ENCODE data around the gene PACS1.

DNA sequence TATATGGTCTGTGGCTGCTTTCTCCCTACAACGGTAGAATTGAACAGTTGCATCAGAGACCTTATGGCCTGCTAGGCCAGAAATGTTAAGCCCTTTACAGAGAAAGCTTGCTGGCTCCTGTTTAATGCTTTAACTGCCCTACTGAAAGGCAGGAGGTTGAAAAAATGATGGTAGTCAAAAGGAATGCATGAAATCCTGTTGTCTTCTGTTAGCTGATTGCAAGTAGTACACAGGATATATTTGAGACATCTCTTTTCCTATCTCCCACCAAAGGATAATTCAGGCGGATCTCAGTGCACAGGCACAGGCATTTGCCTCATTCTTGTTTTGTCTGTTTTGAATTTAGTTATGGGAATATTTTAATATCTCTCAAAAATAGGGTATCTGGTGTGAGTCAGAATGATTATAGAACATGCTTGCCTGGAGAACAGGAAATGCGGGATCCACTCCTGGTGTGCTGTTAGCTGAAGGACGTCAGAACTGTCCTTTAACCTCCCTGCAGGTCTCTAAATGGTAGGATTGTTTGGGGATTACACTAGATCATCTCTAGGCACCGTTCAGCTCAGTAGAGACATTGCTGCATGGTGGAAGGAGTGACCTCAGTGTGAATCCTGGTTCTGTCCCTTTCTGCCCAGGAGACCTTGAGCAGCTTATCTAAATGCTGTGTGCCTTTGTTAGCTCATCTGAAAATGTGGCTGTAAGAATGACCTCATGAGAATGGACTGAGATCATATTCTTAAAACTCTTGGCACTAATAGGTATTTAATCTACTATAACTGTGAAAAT, 49.5 kb downstream of the PACS1 start:
- TF ChIP-seq, protein P1, sequence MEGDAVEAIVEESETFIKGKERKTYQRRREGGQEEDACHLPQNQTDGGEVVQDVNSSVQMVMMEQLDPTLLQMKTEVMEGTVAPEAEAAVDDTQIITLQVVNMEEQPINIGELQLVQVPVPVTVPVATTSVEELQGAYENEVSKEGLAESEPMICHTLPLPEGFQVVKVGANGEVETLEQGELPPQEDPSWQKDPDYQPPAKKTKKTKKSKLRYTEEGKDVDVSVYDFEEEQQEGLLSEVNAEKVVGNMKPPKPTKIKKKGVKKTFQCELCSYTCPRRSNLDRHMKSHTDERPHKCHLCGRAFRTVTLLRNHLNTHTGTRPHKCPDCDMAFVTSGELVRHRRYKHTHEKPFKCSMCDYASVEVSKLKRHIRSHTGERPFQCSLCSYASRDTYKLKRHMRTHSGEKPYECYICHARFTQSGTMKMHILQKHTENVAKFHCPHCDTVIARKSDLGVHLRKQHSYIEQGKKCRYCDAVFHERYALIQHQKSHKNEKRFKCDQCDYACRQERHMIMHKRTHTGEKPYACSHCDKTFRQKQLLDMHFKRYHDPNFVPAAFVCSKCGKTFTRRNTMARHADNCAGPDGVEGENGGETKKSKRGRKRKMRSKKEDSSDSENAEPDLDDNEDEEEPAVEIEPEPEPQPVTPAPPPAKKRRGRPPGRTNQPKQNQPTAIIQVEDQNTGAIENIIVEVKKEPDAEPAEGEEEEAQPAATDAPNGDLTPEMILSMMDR (IDR thresholded peaks at IDR 0.05): no peak
- TF ChIP-seq POLR2A (IDR thresholded peaks at IDR 0.05): no peak

All from breast epithelium (tissue), 3 donors.